Activated naive CD4-positive, alpha-beta T cell treated with anti-CD3 and anti-CD28 coated beads, Interleukin-2, amount 10 ng/mL, durations not matched to agents 7 days and 5 days (primary cell): ENCODE results near the gene MCUB.
A peak's percentile ranks its signal among the peaks of the same experiment; 100 is the strongest.
"Not testable (repeated sequence)": the region's sequence is repeated elsewhere in the genome, so short reads cannot be mapped to it uniquely, and the experiment has no call there.

Source experiments
- CTCF ChIA-PET: fragments of 350-600 bp; sonication (Branson Sonifier 250); formaldehyde crosslinking; loops from one replicate; lab custom pipeline; 2021; ENCODE audit warnings: antibody characterized with exemption; lab: Charles Lee
- DNase-seq: peaks from one replicate; pipeline ENCODE4 v3.0.0-alpha.2; 2020
- H3K27ac Mint-ChIP-seq: one replicate; pipeline ENCODE4 v1.8.0; 2021; ENCODE audit warnings: mild to moderate bottlenecking, moderate library complexity, mixed read lengths
- H3K27me3 Mint-ChIP-seq: one replicate; pipeline ENCODE4 v1.8.0; 2021; ENCODE audit warnings: mild to moderate bottlenecking, mixed read lengths
- H3K36me3 Mint-ChIP-seq: one replicate; pipeline ENCODE4 v1.8.0; 2021; ENCODE audit warnings: mixed read lengths
- H3K4me1 Mint-ChIP-seq: one replicate; pipeline ENCODE4 v1.8.0; 2021; ENCODE audit warnings: mixed read lengths
- H3K4me3 Mint-ChIP-seq: one replicate; pipeline ENCODE4 v1.8.0; 2021; ENCODE audit warnings: mild to moderate bottlenecking, moderate library complexity, mixed read lengths
- H3K9me3 Mint-ChIP-seq: one replicate; pipeline ENCODE4 v1.8.0; 2021; ENCODE audit warnings: mixed read lengths

MCUB gene

DNA sequence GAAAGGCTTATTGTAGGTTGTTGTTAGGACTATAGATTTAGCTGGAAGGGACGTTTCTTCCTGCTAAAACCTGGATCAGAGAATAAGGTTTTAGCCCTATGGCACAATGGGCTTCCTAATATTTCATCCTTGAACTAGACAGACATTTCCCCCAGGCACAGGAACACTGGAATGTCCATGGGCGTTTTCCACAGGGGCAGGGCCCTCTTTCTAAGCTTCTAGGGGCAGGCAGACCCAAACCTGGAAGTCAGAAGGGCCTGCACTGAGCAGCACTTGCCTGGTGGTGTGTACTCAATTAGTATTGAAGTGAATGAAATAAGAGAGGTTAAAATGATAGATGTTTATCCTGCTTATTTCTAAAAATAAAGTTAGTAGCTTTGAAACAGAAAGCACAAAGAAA, 102.1 kb downstream of the MCUB start:
- no peak for DNase-seq
- no peaks in the 10 kb centered on the region for H3K9me3 Mint-ChIP-seq
- no peaks in the 10 kb centered on the region for H3K27me3 Mint-ChIP-seq
- peaks cover 42% of the 10 kb centered on the region for H3K36me3 Mint-ChIP-seq
- H3K4me1 Mint-ChIP-seq, result peaks cover 29% of the 10 kb centered on the region
- CTCF ChIA-PET, result interaction anchor here (1.4 to 1.7 kb wide), 3 partner anchors 13 to 41 kb away, joined by 3 to 6 read pairs (median 5); partner anchors contain the start of gene CASP6
- H3K27ac Mint-ChIP-seq, result no peak overlapping the region
- no peak overlapping the region for H3K4me3 Mint-ChIP-seq

- Mint-ChIP-seq H3K36me3 (peaks cover 41% of the 10 kb centered on the region), H3K4me1 (peaks cover 27% of the 10 kb centered on the region), H3K27me3 (no peaks in the 10 kb centered on the region), H3K27ac (no peak overlapping the region), H3K9me3 (no peaks in the 10 kb centered on the region), H3K4me3 (no peak overlapping the region)
- DNase-seq, result no peak
- CTCF ChIA-PET, result interaction anchor here (1.0 to 1.7 kb wide), 3 partner anchors 33 to 41 kb away, joined by 3 to 6 read pairs (median 5); partner anchors contain the start of gene CASP6
Measured at GRCh38 chr4:109662771-109663170, 102.7 kb downstream of the MCUB start.

- peaks cover 60% of the 10 kb centered on the region for H3K36me3 Mint-ChIP-seq
- H3K27ac Mint-ChIP-seq, result no peak overlapping the region
- no peak for DNase-seq
- H3K4me1 Mint-ChIP-seq, result peaks cover 28% of the 10 kb centered on the region
- CTCF ChIA-PET, result no interaction called here
- no peaks in the 10 kb centered on the region for H3K27me3 Mint-ChIP-seq
- no peak overlapping the region for H3K4me3 Mint-ChIP-seq
- H3K9me3 Mint-ChIP-seq, result peaks cover 2% of the 10 kb centered on the region
Measured at GRCh38 chr4:109665783-109666485, 105.9 kb downstream of the MCUB start.

DNA sequence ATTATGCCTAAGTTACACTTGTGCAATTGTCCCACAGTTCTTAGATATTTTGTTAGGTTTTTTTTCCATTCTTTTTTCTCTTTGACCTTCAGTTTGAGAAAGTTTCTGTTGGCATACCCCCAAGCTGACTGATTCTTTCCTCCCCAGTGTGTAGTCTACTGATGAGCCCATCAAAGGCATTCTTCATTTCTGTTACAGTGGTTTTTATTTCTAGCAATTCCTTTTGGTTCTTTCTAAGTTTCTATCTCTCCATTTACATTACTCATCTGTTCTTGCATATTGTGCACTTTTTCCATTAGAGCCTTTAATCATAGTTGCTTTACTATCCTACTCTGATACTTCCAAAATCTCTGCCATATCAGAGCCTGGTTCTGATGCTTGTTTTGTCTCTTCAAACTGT, 111.3 kb downstream of the MCUB start:
- no peak for DNase-seq
- H3K27ac Mint-ChIP-seq, result no peak overlapping the region
- H3K4me1 Mint-ChIP-seq, result peaks cover 18% of the 10 kb centered on the region
- H3K27me3 Mint-ChIP-seq, result no peaks in the 10 kb centered on the region
- CTCF ChIA-PET, result interaction anchor here (0.6 kb wide), 1 partner anchor 109 kb away, joined by 3 read pairs; no protein-coding TSS in a partner anchor
- no peak overlapping the region for H3K4me3 Mint-ChIP-seq
- H3K36me3 Mint-ChIP-seq, result peaks cover 76% of the 10 kb centered on the region
- H3K9me3 Mint-ChIP-seq, result peaks cover 13% of the 10 kb centered on the region

GRCh38 chr4:109672169-109672930, 112.3 kb downstream of the MCUB start:
- Mint-ChIP-seq H3K4me1 (peaks cover 11% of the 10 kb centered on the region), H3K9me3 (peaks cover 18% of the 10 kb centered on the region), H3K27ac (no peak overlapping the region), H3K36me3 (peaks cover 75% of the 10 kb centered on the region), H3K27me3 (no peaks in the 10 kb centered on the region), H3K4me3 (no peak overlapping the region)
- no peak for DNase-seq
- CTCF ChIA-PET, result interaction anchor here (0.6 kb wide), 1 partner anchor 110 kb away, joined by 3 read pairs; no protein-coding TSS in a partner anchor

GRCh38 chr4:109673303-109673702, 113.3 kb downstream of the MCUB start:
- CTCF ChIA-PET, result no interaction called here
- DNase-seq, result no peak
- Mint-ChIP-seq H3K9me3 (peaks cover 19% of the 10 kb centered on the region), H3K27ac (no peak overlapping the region), H3K4me3 (no peak overlapping the region), H3K4me1 (peaks cover 11% of the 10 kb centered on the region), H3K36me3 (peaks cover 74% of the 10 kb centered on the region), H3K27me3 (no peaks in the 10 kb centered on the region)

GRCh38 chr4:109675181-109675580, 115.1 kb downstream of the MCUB start:
- Mint-ChIP-seq H3K4me3 (no peak overlapping the region), H3K36me3 (peaks cover 73% of the 10 kb centered on the region), H3K4me1 (no peaks in the 10 kb centered on the region), H3K9me3 (peaks cover 23% of the 10 kb centered on the region), H3K27ac (no peak overlapping the region), H3K27me3 (no peaks in the 10 kb centered on the region)
- CTCF ChIA-PET, result no interaction called here
- DNase-seq, result no peak

- DNase-seq, result no peak
- CTCF ChIA-PET, result no interaction called here
- Mint-ChIP-seq H3K9me3 (peaks cover 24% of the 10 kb centered on the region), H3K4me1 (peaks cover 3% of the 10 kb centered on the region), H3K36me3 (peaks cover 73% of the 10 kb centered on the region), H3K27me3 (no peaks in the 10 kb centered on the region), H3K27ac (no peak overlapping the region), H3K4me3 (no peak overlapping the region)
Measured at GRCh38 chr4:109675843-109676242, 115.8 kb downstream of the MCUB start.

GRCh38 chr4:109676886-109677285, 116.8 kb downstream of the MCUB start:
- H3K36me3 Mint-ChIP-seq, result peaks cover 71% of the 10 kb centered on the region
- CTCF ChIA-PET, result interaction anchor here (0.8 to 1.3 kb wide), 2 partner anchors 13 to 24 kb away, joined by 3 to 4 read pairs; no protein-coding TSS in a partner anchor
- no peak overlapping the region for H3K27ac Mint-ChIP-seq

GRCh38 chr4:109678472-109678871, 118.4 kb downstream of the MCUB start:
- DNase-seq, H3K27me3 Mint-ChIP-seq, H3K27ac Mint-ChIP-seq, H3K4me3 Mint-ChIP-seq: not testable (repeated sequence)
- CTCF ChIA-PET, result interaction anchor here (0.6 kb wide), 1 partner anchor 466 kb away, joined by 3 read pairs; no protein-coding TSS in a partner anchor
- H3K4me1 Mint-ChIP-seq, result peaks cover 27% of the 10 kb centered on the region
- H3K9me3 Mint-ChIP-seq, result peaks cover 14% of the 10 kb centered on the region
- H3K36me3 Mint-ChIP-seq, result peaks cover 77% of the 10 kb centered on the region

More at GRCh38 chr4:109676886-109677285, 116.8 kb downstream of the MCUB start:
- no peak for DNase-seq
- Mint-ChIP-seq H3K9me3 (peaks cover 14% of the 10 kb centered on the region), H3K27me3 (no peaks in the 10 kb centered on the region), H3K4me3 (no peak overlapping the region), H3K4me1 (peaks cover 12% of the 10 kb centered on the region)

DNA sequence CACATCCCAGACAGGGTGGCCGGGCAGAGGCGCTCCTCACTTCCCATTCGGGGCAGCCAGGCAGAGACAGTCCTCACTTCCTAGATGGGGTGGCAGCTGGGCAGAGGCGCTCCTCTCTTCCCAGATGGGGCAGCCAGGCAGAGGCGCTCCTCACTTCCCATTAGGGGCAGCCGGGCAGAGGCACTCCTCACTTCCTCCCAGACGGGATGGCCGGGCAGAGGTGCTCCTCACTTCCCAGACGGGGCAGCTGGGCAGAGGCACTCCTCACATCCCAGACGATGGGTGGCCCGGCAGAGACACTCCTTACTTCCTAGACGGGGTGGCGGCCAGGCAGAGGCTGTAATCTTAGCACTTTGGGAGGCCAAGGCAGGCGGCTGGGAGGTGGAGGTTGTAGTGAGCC, 118.9 kb downstream of the MCUB start:
- H3K36me3 Mint-ChIP-seq, result peaks cover 77% of the 10 kb centered on the region
- H3K4me1 Mint-ChIP-seq, result peaks cover 32% of the 10 kb centered on the region
- DNase-seq, H3K4me3 Mint-ChIP-seq, H3K27ac Mint-ChIP-seq, CTCF ChIA-PET, H3K27me3 Mint-ChIP-seq: not testable (repeated sequence)
- peaks cover 14% of the 10 kb centered on the region for H3K9me3 Mint-ChIP-seq

- H3K27ac Mint-ChIP-seq, result peak overlapping the region; percentile 6
- CTCF ChIA-PET, result no interaction called here
- H3K4me3 Mint-ChIP-seq, result no peak overlapping the region
- no peaks in the 10 kb centered on the region for H3K27me3 Mint-ChIP-seq
- peaks cover 34% of the 10 kb centered on the region for H3K4me1 Mint-ChIP-seq
- H3K36me3 Mint-ChIP-seq, result peaks cover 78% of the 10 kb centered on the region
- peaks cover 5% of the 10 kb centered on the region for H3K9me3 Mint-ChIP-seq
- no peak for DNase-seq
Measured at GRCh38 chr4:109682875-109683274, 122.8 kb downstream of the MCUB start.

GRCh38 chr4:109683621-109684253, 123.7 kb downstream of the MCUB start:
- Mint-ChIP-seq H3K4me3 (no peak overlapping the region), H3K36me3 (peaks cover 79% of the 10 kb centered on the region), H3K27ac (peak overlapping the region; percentile 33), H3K27me3 (no peaks in the 10 kb centered on the region), H3K4me1 (peaks cover 34% of the 10 kb centered on the region), H3K9me3 (peaks cover 5% of the 10 kb centered on the region)
- CTCF ChIA-PET, result interaction anchor here (0.6 kb wide), 1 partner anchor 1683 kb away, joined by 4 read pairs; no protein-coding TSS in a partner anchor
- DNase-seq, result no peak

DNA sequence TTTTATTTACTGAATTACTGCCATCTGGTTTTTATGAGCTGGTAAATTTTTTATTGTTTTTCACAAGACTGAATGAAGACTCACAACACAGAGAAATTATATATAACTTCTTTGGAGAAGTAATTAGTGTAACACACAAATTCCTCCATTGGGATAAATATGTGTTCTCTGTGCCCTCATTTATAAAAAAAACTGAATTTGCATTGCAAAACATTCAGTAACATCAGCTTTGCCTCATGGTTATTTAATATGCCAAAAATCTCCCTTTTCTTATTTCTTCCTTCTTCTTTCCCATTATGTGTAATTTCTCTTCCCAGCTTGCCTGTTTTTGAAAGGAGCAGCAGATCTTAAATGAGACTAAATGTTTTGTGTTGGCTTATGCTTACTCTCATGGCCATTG, 124.7 kb downstream of the MCUB start:
- H3K27me3 Mint-ChIP-seq, result no peaks in the 10 kb centered on the region

More for the DNA sequence above, 124.7 kb downstream of the MCUB start:
- no peak for DNase-seq
- Mint-ChIP-seq H3K36me3 (peaks cover 76% of the 10 kb centered on the region), H3K27ac (no peak overlapping the region), H3K4me3 (no peak overlapping the region), H3K4me1 (peaks cover 34% of the 10 kb centered on the region), H3K9me3 (peaks cover 3% of the 10 kb centered on the region)
- CTCF ChIA-PET, result no interaction called here
